ENCODE data around the gene SATB2.

GRCh38 chr2:199480966-199481365 is 23.2 kb upstream of the SATB2 start:
- TF ChIP-seq POLR2A (IDR thresholded peaks at IDR 0.05) = no peak
- TF ChIP-seq, protein P1, sequence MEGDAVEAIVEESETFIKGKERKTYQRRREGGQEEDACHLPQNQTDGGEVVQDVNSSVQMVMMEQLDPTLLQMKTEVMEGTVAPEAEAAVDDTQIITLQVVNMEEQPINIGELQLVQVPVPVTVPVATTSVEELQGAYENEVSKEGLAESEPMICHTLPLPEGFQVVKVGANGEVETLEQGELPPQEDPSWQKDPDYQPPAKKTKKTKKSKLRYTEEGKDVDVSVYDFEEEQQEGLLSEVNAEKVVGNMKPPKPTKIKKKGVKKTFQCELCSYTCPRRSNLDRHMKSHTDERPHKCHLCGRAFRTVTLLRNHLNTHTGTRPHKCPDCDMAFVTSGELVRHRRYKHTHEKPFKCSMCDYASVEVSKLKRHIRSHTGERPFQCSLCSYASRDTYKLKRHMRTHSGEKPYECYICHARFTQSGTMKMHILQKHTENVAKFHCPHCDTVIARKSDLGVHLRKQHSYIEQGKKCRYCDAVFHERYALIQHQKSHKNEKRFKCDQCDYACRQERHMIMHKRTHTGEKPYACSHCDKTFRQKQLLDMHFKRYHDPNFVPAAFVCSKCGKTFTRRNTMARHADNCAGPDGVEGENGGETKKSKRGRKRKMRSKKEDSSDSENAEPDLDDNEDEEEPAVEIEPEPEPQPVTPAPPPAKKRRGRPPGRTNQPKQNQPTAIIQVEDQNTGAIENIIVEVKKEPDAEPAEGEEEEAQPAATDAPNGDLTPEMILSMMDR (IDR thresholded peaks at IDR 0.05 in 8 of 11, conservative IDR thresholded peaks at IDR 0.05 in 3 of 11) = no peak

Data from spleen (tissue), 7 donors.